Astrocyte (in vitro differentiated cells and primary cell): ENCODE measurements around the gene SPTB. TPM values are rescaled to one million over a fixed set of nuclear protein-coding genes. Genes with fewer than 3 reads are reported as not detected.

Experiments used
- DNase-seq: peaks from one replicate; pipeline ENCODE4 v3.0.0-alpha.2; 2010; ENCODE audit warnings: low read depth
- FAIRE-seq: peaks from 2 replicates; lab custom pipeline; 2011; peaks lifted over from hg19 to GRCh38; lab: Jason Lieb, UNC
- H2AFZ ChIP-seq: 2 replicates; pipeline ENCODE4 v1.6.0; 2012; ENCODE audit warnings: low read depth, low read length, inconsistent platforms
- H3K27ac ChIP-seq: 2 replicates; pipeline ENCODE4 v1.5.1; 2011; ENCODE audit warnings: low read depth, low read length, inconsistent platforms
- H3K27me3 ChIP-seq: 2 replicates; pipeline ENCODE4 v1.6.0; 2011; ENCODE audit warnings: low read length, inconsistent platforms; ENCODE audit not compliant: insufficient read depth
- H3K36me3 ChIP-seq: 2 replicates; pipeline ENCODE4 v1.5.1; 2011; ENCODE audit warnings: low read length, inconsistent platforms; ENCODE audit not compliant: insufficient read depth
- H3K4me1 ChIP-seq: 2 replicates; pipeline ENCODE4 v1.5.1; 2011; ENCODE audit warnings: low read length, inconsistent platforms; ENCODE audit not compliant: insufficient read depth
- H3K4me2 ChIP-seq: 2 replicates; pipeline ENCODE4 v1.6.0; 2012; ENCODE audit warnings: low read length, inconsistent platforms
- H3K4me3 ChIP-seq: 2 replicates; pipeline ENCODE4 v1.5.1; 2011; ENCODE audit warnings: low read depth, mild to moderate bottlenecking, low read length, inconsistent platforms; ENCODE audit not compliant: insufficient read depth
- H3K79me2 ChIP-seq: 2 replicates; pipeline ENCODE4 v1.6.0; 2012; ENCODE audit warnings: mild to moderate bottlenecking, low read length, inconsistent platforms; ENCODE audit not compliant: insufficient read depth
- H3K9ac ChIP-seq: 2 replicates; pipeline ENCODE4 v1.6.0; 2012; ENCODE audit warnings: mild to moderate bottlenecking, low read length, inconsistent platforms
- H3K9me3 ChIP-seq: 2 replicates; pipeline ENCODE4 v1.5.1; 2012; ENCODE audit warnings: low read depth, mild to moderate bottlenecking, low read length, inconsistent platforms; ENCODE audit not compliant: insufficient read depth
- H4K20me1 ChIP-seq: 2 replicates; pipeline ENCODE4 v1.6.0; 2012; ENCODE audit warnings: low read length, inconsistent platforms; ENCODE audit not compliant: insufficient read depth
- H3K27ac Mint-ChIP-seq: one replicate; pipeline ENCODE4 v1.8.0; 2021; ENCODE audit warnings: mild to moderate bottlenecking, mixed read lengths; ENCODE audit not compliant: unreplicated experiment
- H3K27me3 Mint-ChIP-seq: one replicate; pipeline ENCODE4 v1.8.0; 2021; ENCODE audit warnings: low read depth, mixed read lengths; ENCODE audit not compliant: unreplicated experiment
- H3K36me3 Mint-ChIP-seq: one replicate; pipeline ENCODE4 v1.8.0; 2021; ENCODE audit warnings: low read depth, mixed read lengths; ENCODE audit not compliant: unreplicated experiment
- H3K4me1 Mint-ChIP-seq: one replicate; pipeline ENCODE4 v1.8.0; 2021; ENCODE audit warnings: low read depth, mixed read lengths; ENCODE audit not compliant: unreplicated experiment
- H3K4me3 Mint-ChIP-seq: one replicate; pipeline ENCODE4 v1.8.0; 2021; ENCODE audit warnings: mild to moderate bottlenecking, moderate library complexity, mixed read lengths; ENCODE audit not compliant: unreplicated experiment
- H3K9me3 Mint-ChIP-seq: one replicate; pipeline ENCODE4 v1.8.0; 2021; ENCODE audit warnings: mild to moderate bottlenecking, mixed read lengths; ENCODE audit not compliant: unreplicated experiment
- CTCF ChIP-seq: IDR thresholded peaks from 2 replicates; pipeline ENCODE4 v1.5.1; 2011; ENCODE audit warnings: low read depth, mild to moderate bottlenecking, inconsistent platforms, low read length, moderate library complexity; ENCODE audit not compliant: insufficient read depth
- EZH2 ChIP-seq: IDR thresholded peaks from 2 replicates; pipeline ENCODE4 v1.6.1; 2012; ENCODE audit warnings: mild to moderate bottlenecking, low read length, inconsistent platforms; ENCODE audit not compliant: insufficient read depth
- total RNA-seq: library from RNA; stranded (reverse); gene quantifications from 2 replicates; pipeline ENCODE4 v1.2.1, GENCODE V29; 2021

Gene SPTB
- total RNA-seq, 1 donor from 2014 or later = 0.32 TPM

GRCh38 chr14:64758691-64759554, 120.8 kb downstream of the SPTB start:
- DNase-seq = peak; percentile 96
- Histone ChIP-seq H3K9me3 (no peaks in the 10 kb centered on the region), H3K4me1 (peaks cover 59% of the 10 kb centered on the region), H3K9ac (peak overlapping the region; percentile 77), H3K4me3 (no peak overlapping the region), H3K27me3 (no peaks in the 10 kb centered on the region), H3K27ac (peak overlapping the region; percentile 86), H3K36me3 (no peaks in the 10 kb centered on the region), H3K79me2 (no peaks in the 10 kb centered on the region), H2AFZ (no peak overlapping the region), H4K20me1 (no peaks in the 10 kb centered on the region), H3K4me2 (peak overlapping the region; percentile 60)
- no peaks in the 10 kb centered on the region for H3K27me3 Mint-ChIP-seq
- H3K27ac Mint-ChIP-seq = peak overlapping the region; percentile 93
- FAIRE-seq = peak; percentile 83
- no peaks in the 10 kb centered on the region for H3K9me3 Mint-ChIP-seq
- peak overlapping the region; percentile 3 for H3K4me3 Mint-ChIP-seq
- TF ChIP-seq CTCF = no peak
- no peak for TF ChIP-seq EZH2
- H3K4me1 Mint-ChIP-seq = peaks cover 74% of the 10 kb centered on the region
- no peaks in the 10 kb centered on the region for H3K36me3 Mint-ChIP-seq

GRCh38 chr14:64758025-64758521, 121.6 kb downstream of the SPTB start:
- Mint-ChIP-seq H3K36me3 (no peaks in the 10 kb centered on the region), H3K27ac (peak overlapping the region; percentile 92), H3K27me3 (no peaks in the 10 kb centered on the region), H3K4me1 (peaks cover 66% of the 10 kb centered on the region), H3K9me3 (no peaks in the 10 kb centered on the region), H3K4me3 (no peak overlapping the region)
- peak; percentile 86 for DNase-seq
- Histone ChIP-seq H3K4me2 (peak overlapping the region; percentile 60), H3K9ac (peak overlapping the region; percentile 77), H3K27me3 (no peaks in the 10 kb centered on the region), H3K9me3 (no peaks in the 10 kb centered on the region), H3K79me2 (no peaks in the 10 kb centered on the region), H2AFZ (no peak overlapping the region), H3K4me3 (no peak overlapping the region), H3K36me3 (no peaks in the 10 kb centered on the region), H3K4me1 (peaks cover 55% of the 10 kb centered on the region), H3K27ac (peak overlapping the region; percentile 86), H4K20me1 (no peaks in the 10 kb centered on the region)
- TF ChIP-seq EZH2 (no peak), CTCF (no peak)
- no peak for FAIRE-seq
